ENCODE measurements around the gene CLEC16A. TPM values are rescaled to one million over a fixed set of nuclear protein-coding genes. Genes with fewer than 3 reads are reported as not detected.
A peak's percentile ranks its signal among the peaks of the same experiment; 100 is the strongest.

The CLEC16A gene
- total and polyA plus RNA-seq, 5 donors from 2014 or later = 11.8 to 38.9 (median 12.3) TPM

DNA sequence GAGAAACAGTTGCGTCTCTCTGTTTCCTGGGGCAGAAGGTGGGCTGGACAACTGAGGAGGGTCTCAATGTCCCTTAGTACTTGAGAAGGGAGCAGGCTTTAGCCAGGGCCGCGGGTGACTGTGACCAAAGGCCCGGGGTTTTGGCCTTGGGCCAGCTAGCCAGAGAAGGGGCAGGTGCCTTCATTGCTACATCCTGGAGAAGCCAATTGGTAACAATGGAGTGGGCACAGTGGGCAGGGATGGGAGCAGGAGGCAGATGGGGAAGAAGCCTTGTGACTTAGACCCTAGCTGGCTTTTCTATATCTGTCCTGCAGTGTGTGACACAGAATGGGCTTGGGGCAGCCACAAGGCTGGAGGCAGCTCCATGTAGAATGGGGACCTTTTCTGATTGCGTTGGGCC is 46.0 kb downstream of the CLEC16A start:
- Mint-ChIP-seq H3K4me1 (peaks cover 21 to 50% (median 35%) of the 10 kb centered on the region in 4 donors), H3K9me3 (no peaks in the 10 kb centered on the region), H3K27ac (peak overlapping the region in 1 of 3 donors; percentile 35), H3K4me3 (no peak overlapping the region), H3K27me3 (no peaks in the 10 kb centered on the region), H3K36me3 (peaks cover 47% of the 10 kb centered on the region)
- H3K36me3 ChIP-seq (ENCODE audit: control insufficient read depth, insufficient read depth, low read length) = peaks cover 13% of the 10 kb centered on the region
- DNase-seq (no peak), ATAC-seq (ENCODE audit: low read depth in 2 of 2) (no peak)
- H3K4me3 ChIP-seq (ENCODE audit: low read depth, low read length) = no peak overlapping the region
- no peaks in the 10 kb centered on the region for H3K27me3 ChIP-seq (ENCODE audit: control insufficient read depth, insufficient read depth, low read length)
- peaks cover 23% of the 10 kb centered on the region for H3K4me1 ChIP-seq (ENCODE audit: control insufficient read depth, insufficient read depth, low read length, poor library complexity, severe bottlenecking)
- no peaks in the 10 kb centered on the region for H3K9me3 ChIP-seq (ENCODE audit: control insufficient read depth in 2 of 2, low read length in 2 of 2)
- no peak overlapping the region for H3K27ac ChIP-seq (ENCODE audit: insufficient read depth, low read length, poor library complexity, severe bottlenecking)

DNA sequence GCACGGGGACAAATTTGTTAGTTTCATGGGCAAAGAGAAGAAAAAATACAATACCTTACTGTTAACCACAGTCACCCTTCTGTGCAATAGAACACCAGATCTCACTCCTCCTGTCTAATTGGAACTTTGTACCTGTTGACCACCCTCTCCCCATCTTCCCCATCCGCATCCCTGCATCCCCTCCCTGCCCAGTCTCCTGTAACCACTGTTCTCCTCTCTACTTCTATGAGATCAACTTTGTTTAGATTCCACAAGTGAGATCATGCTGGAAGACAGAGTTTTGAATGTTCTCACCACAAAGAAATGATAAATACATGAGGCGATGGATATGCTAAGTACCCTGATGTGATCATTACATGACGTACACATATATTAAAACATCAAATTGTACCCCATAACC is 47.7 kb downstream of the CLEC16A start:
- no peaks in the 10 kb centered on the region for H3K9me3 Mint-ChIP-seq
- H3K36me3 ChIP-seq (ENCODE audit: control insufficient read depth, insufficient read depth, low read length) = peaks cover 13% of the 10 kb centered on the region
- peaks cover 18% of the 10 kb centered on the region for H3K4me1 ChIP-seq (ENCODE audit: control insufficient read depth, insufficient read depth, low read length, poor library complexity, severe bottlenecking)
- H3K27ac ChIP-seq (ENCODE audit: insufficient read depth, low read length, poor library complexity, severe bottlenecking) = no peak overlapping the region
- no peaks in the 10 kb centered on the region for H3K27me3 ChIP-seq (ENCODE audit: control insufficient read depth, insufficient read depth, low read length)
- H3K4me3 ChIP-seq (ENCODE audit: low read depth, low read length) = no peak overlapping the region
- peak overlapping the region in 1 of 3 donors; percentile 72 for H3K27ac Mint-ChIP-seq
- H3K36me3 Mint-ChIP-seq = peaks cover 51% of the 10 kb centered on the region
- no peak for DNase-seq
- no peaks in the 10 kb centered on the region for H3K27me3 Mint-ChIP-seq
- no peak overlapping the region for H3K4me3 Mint-ChIP-seq
- ATAC-seq (ENCODE audit: low read depth in 2 of 2) = no peak
- H3K9me3 ChIP-seq (ENCODE audit: control insufficient read depth in 2 of 2, low read length in 2 of 2) = no peaks in the 10 kb centered on the region
- H3K4me1 Mint-ChIP-seq = peaks cover 22 to 43% (median 30%) of the 10 kb centered on the region in 4 donors

DNA sequence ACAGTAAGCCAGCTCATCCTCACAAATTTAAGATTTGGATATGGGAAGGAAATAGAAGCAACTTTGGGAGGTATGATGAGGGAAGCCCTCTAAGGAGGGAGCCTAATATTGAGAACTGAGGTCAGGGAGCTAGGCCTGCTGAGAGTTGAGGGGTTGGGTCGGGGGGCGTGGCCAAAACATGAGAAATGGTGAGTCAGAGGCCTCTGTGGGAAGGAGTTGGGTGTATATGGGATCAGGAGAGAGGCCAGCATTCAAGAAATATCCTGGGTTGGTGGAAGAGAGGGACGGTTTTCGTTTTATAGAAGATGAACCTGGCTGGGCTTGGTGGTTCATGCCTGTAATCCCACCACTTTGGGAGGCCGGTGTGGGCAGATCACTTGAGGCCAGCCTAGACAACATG is 48.4 kb downstream of the CLEC16A start:
- no peaks in the 10 kb centered on the region for H3K27me3 Mint-ChIP-seq
- no peak overlapping the region for H3K27ac ChIP-seq (ENCODE audit: insufficient read depth, low read length, poor library complexity, severe bottlenecking)
- ATAC-seq (ENCODE audit: low read depth in 2 of 2) (no peak), DNase-seq (no peak)
- H3K27me3 ChIP-seq (ENCODE audit: control insufficient read depth, insufficient read depth, low read length) = no peaks in the 10 kb centered on the region
- no peaks in the 10 kb centered on the region for H3K9me3 Mint-ChIP-seq
- no peak overlapping the region for H3K4me3 Mint-ChIP-seq
- H3K9me3 ChIP-seq (ENCODE audit: control insufficient read depth in 2 of 2, low read length in 2 of 2) = no peaks in the 10 kb centered on the region
- peaks cover 13% of the 10 kb centered on the region for H3K36me3 ChIP-seq (ENCODE audit: control insufficient read depth, insufficient read depth, low read length)
- peaks cover 11% of the 10 kb centered on the region for H3K4me1 ChIP-seq (ENCODE audit: control insufficient read depth, insufficient read depth, low read length, poor library complexity, severe bottlenecking)
- peaks cover 58% of the 10 kb centered on the region for H3K36me3 Mint-ChIP-seq
- peak overlapping the region in 1 of 3 donors; percentile 69 for H3K27ac Mint-ChIP-seq
- H3K4me1 Mint-ChIP-seq = peaks cover 17 to 36% (median 27%) of the 10 kb centered on the region in 4 donors
- H3K4me3 ChIP-seq (ENCODE audit: low read depth, low read length) = no peak overlapping the region

DNA sequence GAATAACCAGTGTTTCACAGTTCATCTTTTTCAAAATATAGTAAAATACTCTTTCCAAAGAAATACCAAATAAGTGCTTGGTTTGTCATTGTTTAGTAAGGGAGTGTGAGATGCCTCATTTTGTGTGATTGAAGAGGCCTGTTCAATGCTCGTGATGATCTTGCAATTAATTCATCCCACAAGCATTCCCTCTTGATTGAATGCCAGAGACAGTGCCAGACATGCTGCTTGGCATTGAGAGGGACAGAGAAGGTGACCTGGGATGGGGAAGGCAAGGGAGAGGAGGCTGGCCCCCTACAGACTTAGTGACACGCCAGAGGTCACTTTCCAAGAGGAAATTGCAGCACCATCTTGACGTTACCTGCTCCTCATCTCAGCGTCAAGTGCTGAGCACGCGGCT is 49.3 kb downstream of the CLEC16A start:
- H3K4me1 Mint-ChIP-seq = peaks cover 12 to 28% (median 21%) of the 10 kb centered on the region in 4 donors
- no peaks in the 10 kb centered on the region for H3K27me3 Mint-ChIP-seq
- no peak for DNase-seq
- Histone ChIP-seq H3K4me1 (ENCODE audit: control insufficient read depth, insufficient read depth, low read length, poor library complexity, severe bottlenecking) (peaks cover 3% of the 10 kb centered on the region), H3K27ac (ENCODE audit: insufficient read depth, low read length, poor library complexity, severe bottlenecking) (no peak overlapping the region), H3K4me3 (ENCODE audit: low read depth, low read length) (no peak overlapping the region), H3K36me3 (ENCODE audit: control insufficient read depth, insufficient read depth, low read length) (peaks cover 18% of the 10 kb centered on the region), H3K9me3 (ENCODE audit: control insufficient read depth in 2 of 2, low read length in 2 of 2) (no peaks in the 10 kb centered on the region), H3K27me3 (ENCODE audit: control insufficient read depth, insufficient read depth, low read length) (no peaks in the 10 kb centered on the region)
- no peak for ATAC-seq (ENCODE audit: low read depth in 2 of 2)
- no peak overlapping the region for H3K27ac Mint-ChIP-seq
- peaks cover 63% of the 10 kb centered on the region for H3K36me3 Mint-ChIP-seq
- H3K9me3 Mint-ChIP-seq = no peaks in the 10 kb centered on the region
- H3K4me3 Mint-ChIP-seq = no peak overlapping the region

DNA sequence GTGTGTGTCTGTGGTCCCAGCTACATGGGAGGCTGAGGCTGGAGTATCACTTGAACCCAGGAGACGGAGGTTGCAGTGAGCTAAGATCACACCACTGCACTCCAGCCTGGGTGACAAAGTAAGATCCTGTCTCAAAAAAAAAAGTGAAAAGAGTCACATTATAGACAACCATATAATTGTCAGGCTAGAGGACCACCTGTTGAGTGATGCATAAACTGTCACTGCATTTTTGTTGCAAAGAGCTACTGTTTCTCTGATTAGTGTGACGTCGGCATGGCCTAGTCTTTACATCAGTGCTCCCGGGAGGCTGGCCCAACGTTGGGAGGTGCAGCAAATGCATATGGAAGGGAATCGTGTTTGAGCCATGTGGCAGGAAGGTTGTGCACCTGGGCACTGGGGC is 50.2 kb downstream of the CLEC16A start:
- no peaks in the 10 kb centered on the region for H3K27me3 Mint-ChIP-seq
- Histone ChIP-seq H3K4me1 (ENCODE audit: control insufficient read depth, insufficient read depth, low read length, poor library complexity, severe bottlenecking) (no peaks in the 10 kb centered on the region), H3K4me3 (ENCODE audit: low read depth, low read length) (no peak overlapping the region), H3K36me3 (ENCODE audit: control insufficient read depth, insufficient read depth, low read length) (peaks cover 18% of the 10 kb centered on the region), H3K27ac (ENCODE audit: insufficient read depth, low read length, poor library complexity, severe bottlenecking) (no peak overlapping the region), H3K27me3 (ENCODE audit: control insufficient read depth, insufficient read depth, low read length) (no peaks in the 10 kb centered on the region), H3K9me3 (ENCODE audit: control insufficient read depth in 2 of 2, low read length in 2 of 2) (no peaks in the 10 kb centered on the region)
- H3K36me3 Mint-ChIP-seq = peaks cover 64% of the 10 kb centered on the region
- ATAC-seq (ENCODE audit: low read depth in 2 of 2) (no peak), DNase-seq (no peak)
- H3K9me3 Mint-ChIP-seq = no peaks in the 10 kb centered on the region
- H3K27ac Mint-ChIP-seq = peak overlapping the region in 1 of 3 donors; percentile 1
- H3K4me1 Mint-ChIP-seq = peaks cover 8 to 20% (median 16%) of the 10 kb centered on the region in 4 donors
- no peak overlapping the region for H3K4me3 Mint-ChIP-seq

DNA sequence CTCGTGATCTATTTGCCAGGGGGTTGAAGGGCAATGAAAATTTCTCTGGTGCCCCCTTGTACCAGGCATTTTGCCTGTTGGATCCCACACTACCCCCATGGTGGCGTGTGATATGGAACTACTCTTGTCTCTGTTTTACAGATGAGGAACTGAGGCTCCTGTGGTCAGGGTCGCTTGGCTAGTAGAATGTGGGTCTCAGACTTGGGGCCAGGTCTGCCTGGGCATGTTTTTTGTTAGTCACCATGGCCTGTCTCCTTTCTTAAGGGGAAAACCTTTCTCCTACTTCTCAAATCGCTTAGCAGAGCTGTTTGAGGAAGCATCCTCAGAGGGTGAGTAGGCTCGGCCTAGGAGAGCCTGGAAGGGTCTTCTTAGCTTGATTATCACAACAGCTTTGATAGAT is 51.2 kb downstream of the CLEC16A start:
- Mint-ChIP-seq H3K27ac (no peak overlapping the region), H3K27me3 (no peaks in the 10 kb centered on the region), H3K4me1 (peaks cover 8 to 17% (median 13%) of the 10 kb centered on the region in 4 donors), H3K4me3 (no peak overlapping the region), H3K9me3 (no peaks in the 10 kb centered on the region), H3K36me3 (peaks cover 67% of the 10 kb centered on the region)
- Histone ChIP-seq H3K4me1 (ENCODE audit: control insufficient read depth, insufficient read depth, low read length, poor library complexity, severe bottlenecking) (no peaks in the 10 kb centered on the region), H3K4me3 (ENCODE audit: low read depth, low read length) (no peak overlapping the region), H3K36me3 (ENCODE audit: control insufficient read depth, insufficient read depth, low read length) (peaks cover 14% of the 10 kb centered on the region), H3K27ac (ENCODE audit: insufficient read depth, low read length, poor library complexity, severe bottlenecking) (no peak overlapping the region), H3K27me3 (ENCODE audit: control insufficient read depth, insufficient read depth, low read length) (no peaks in the 10 kb centered on the region), H3K9me3 (ENCODE audit: control insufficient read depth in 2 of 2, low read length in 2 of 2) (no peaks in the 10 kb centered on the region)
- no peak for DNase-seq
- ATAC-seq (ENCODE audit: low read depth in 2 of 2) = no peak

DNA sequence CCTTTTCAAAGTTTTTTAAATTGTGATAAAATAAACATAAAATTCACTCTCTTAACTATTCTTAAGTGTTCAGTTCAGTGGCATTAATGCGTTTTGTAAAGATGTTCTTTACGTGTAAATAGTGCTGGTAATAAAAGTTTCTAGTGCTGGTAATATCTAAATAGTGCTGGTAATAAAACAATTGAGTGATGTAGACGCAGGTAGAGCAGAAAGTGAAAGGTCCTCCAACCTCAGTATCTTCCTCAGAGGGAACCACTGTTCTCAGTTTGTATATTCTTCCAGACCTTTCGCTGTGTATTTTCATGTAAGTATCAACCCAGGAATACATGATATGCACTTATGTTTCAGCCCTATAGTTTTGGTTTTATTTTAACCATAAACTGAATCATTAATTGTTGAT is 53.1 kb downstream of the CLEC16A start:
- ATAC-seq (ENCODE audit: low read depth in 2 of 2) (no peak), DNase-seq (no peak)
- Mint-ChIP-seq H3K4me3 (no peak overlapping the region), H3K27me3 (no peaks in the 10 kb centered on the region), H3K27ac (peak overlapping the region in 2 of 3 donors; percentile 13 to 52), H3K36me3 (peaks cover 50% of the 10 kb centered on the region), H3K4me1 (peaks cover 4 to 12% (median 5%) of the 10 kb centered on the region in 4 donors), H3K9me3 (no peaks in the 10 kb centered on the region)
- Histone ChIP-seq H3K4me3 (ENCODE audit: low read depth, low read length) (no peak overlapping the region), H3K36me3 (ENCODE audit: control insufficient read depth, insufficient read depth, low read length) (peaks cover 13% of the 10 kb centered on the region), H3K27me3 (ENCODE audit: control insufficient read depth, insufficient read depth, low read length) (no peaks in the 10 kb centered on the region), H3K9me3 (ENCODE audit: control insufficient read depth in 2 of 2, low read length in 2 of 2) (no peaks in the 10 kb centered on the region), H3K4me1 (ENCODE audit: control insufficient read depth, insufficient read depth, low read length, poor library complexity, severe bottlenecking) (no peaks in the 10 kb centered on the region), H3K27ac (ENCODE audit: insufficient read depth, low read length, poor library complexity, severe bottlenecking) (no peak overlapping the region)

DNA sequence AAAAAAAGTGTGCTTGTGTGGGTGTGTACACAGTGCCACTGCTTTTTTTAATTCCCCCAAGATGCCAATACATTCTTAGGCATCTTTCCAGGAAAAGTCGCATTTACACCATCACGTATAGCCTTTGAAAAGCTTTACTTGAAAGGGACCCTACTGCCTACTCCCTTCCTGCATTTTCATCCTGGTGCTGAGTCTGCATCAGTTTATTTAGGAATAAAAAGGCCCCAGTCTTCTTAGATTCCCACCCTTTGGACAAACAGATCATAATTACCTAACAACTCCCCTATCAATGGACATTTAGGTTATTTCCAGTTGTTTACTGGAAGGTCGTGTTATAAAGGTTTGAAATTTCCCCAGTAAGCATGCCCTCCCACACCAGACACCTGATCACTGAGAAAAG is 54.9 kb downstream of the CLEC16A start:
- peaks cover 51% of the 10 kb centered on the region for H3K36me3 Mint-ChIP-seq
- Histone ChIP-seq H3K27me3 (ENCODE audit: control insufficient read depth, insufficient read depth, low read length) (no peaks in the 10 kb centered on the region), H3K36me3 (ENCODE audit: control insufficient read depth, insufficient read depth, low read length) (peaks cover 27% of the 10 kb centered on the region), H3K4me3 (ENCODE audit: low read depth, low read length) (no peak overlapping the region), H3K4me1 (ENCODE audit: control insufficient read depth, insufficient read depth, low read length, poor library complexity, severe bottlenecking) (no peaks in the 10 kb centered on the region), H3K9me3 (ENCODE audit: control insufficient read depth in 2 of 2, low read length in 2 of 2) (no peaks in the 10 kb centered on the region), H3K27ac (ENCODE audit: insufficient read depth, low read length, poor library complexity, severe bottlenecking) (no peak overlapping the region)
- H3K27me3 Mint-ChIP-seq = no peaks in the 10 kb centered on the region
- no peak overlapping the region for H3K27ac Mint-ChIP-seq
- H3K4me1 Mint-ChIP-seq = peaks cover 0 to 9% (median 5%) of the 10 kb centered on the region in 4 donors
- H3K9me3 Mint-ChIP-seq = no peaks in the 10 kb centered on the region
- DNase-seq (no peak), ATAC-seq (ENCODE audit: low read depth in 2 of 2) (no peak)
- H3K4me3 Mint-ChIP-seq = no peak overlapping the region
